NCI-H1436 (cell line): ENCODE data around the gene BYSL.
"Not testable (repeated sequence)": the region's sequence is repeated elsewhere in the genome, so short reads cannot be mapped to it uniquely, and the experiment has no call there.

Experiments used
- DNase-seq: peaks from one replicate; lab custom pipeline; 2025; lab: John Stamatoyannopoulos, UW

The BYSL gene

GRCh38 chr6:41942067-41942851, 21.0 kb downstream of the BYSL start:
- no peak for DNase-seq

GRCh38 chr6:41942882-41943281, 21.6 kb downstream of the BYSL start:
- not testable (repeated sequence) for DNase-seq

GRCh38 chr6:41943456-41943855, 22.2 kb downstream of the BYSL start:
- DNase-seq: no peak

GRCh38 chr6:41947581-41948220, 26.4 kb downstream of the BYSL start:
- no peak for DNase-seq

- no peak for DNase-seq
These were observed 33.4 kb downstream of the BYSL start for GRCh38 chr6:41954668-41955067.

- DNase-seq: no peak
These were observed 34.1 kb downstream of the BYSL start for GRCh38 chr6:41955412-41955811.

GRCh38 chr6:41957117-41957516, 35.8 kb downstream of the BYSL start:
- no peak for DNase-seq

- no peak for DNase-seq
These were observed 36.9 kb downstream of the BYSL start for GRCh38 chr6:41958022-41958856.

- DNase-seq: no peak
These were observed 38.7 kb downstream of the BYSL start for GRCh38 chr6:41960028-41960427.

- DNase-seq: no peak
These were observed 42.1 kb downstream of the BYSL start for GRCh38 chr6:41963371-41963770.

GRCh38 chr6:41964201-41964887, 43.0 kb downstream of the BYSL start:
- DNase-seq: no peak

- no peak for DNase-seq
These were observed 44.3 kb downstream of the BYSL start for GRCh38 chr6:41965429-41966213.

- no peak for DNase-seq
These were observed 45.1 kb downstream of the BYSL start for GRCh38 chr6:41966214-41966920.

GRCh38 chr6:41966961-41967311, 45.6 kb downstream of the BYSL start:
- no peak for DNase-seq

- DNase-seq: no peak
These were observed 46.3 kb downstream of the BYSL start for GRCh38 chr6:41967312-41968287.

- DNase-seq: no peak
These were observed 49.1 kb downstream of the BYSL start for GRCh38 chr6:41970436-41970846.

- DNase-seq: no peak
These were observed 51.5 kb downstream of the BYSL start for GRCh38 chr6:41972826-41973225.

- no peak for DNase-seq
These were observed 53.1 kb downstream of the BYSL start for GRCh38 chr6:41974281-41974825.

- no peak for DNase-seq
These were observed 54.0 kb downstream of the BYSL start for GRCh38 chr6:41975276-41975675.
